ENCODE measurements around the gene EXOC4. TPM values are rescaled to one million over a fixed set of nuclear protein-coding genes. Genes with fewer than 3 reads are reported as not detected.

EXOC4 gene
- total and polyA plus RNA-seq, 2 of the 8 experiments (the other 6 are each of a cell fraction or from before 2014, with no cell fraction given): 27.0 to 67.3 TPM

GRCh38 chr7:134024739-134025138 is 771.9 kb downstream of the EXOC4 start (continued):
- no peak for TF ChIP-seq CHD7 (IDR thresholded peaks at IDR 0.05; ENCODE audit: insufficient replicate concordance, low read length)
- no peak for TF ChIP-seq KDM4A (IDR thresholded peaks at IDR 0.05; ENCODE audit: low read depth, low read length, severe bottlenecking)
- TF ChIP-seq JUND (IDR thresholded peaks at IDR 0.05; ENCODE audit: low read length): no peak
- no peak for TF ChIP-seq ATF2 (IDR thresholded peaks at IDR 0.05; ENCODE audit: low read length)
- TF ChIP-seq RNF2 (IDR thresholded peaks at IDR 0.05; ENCODE audit: borderline replicate concordance, low read depth, low read length, missing control alignments, poor library complexity, severe bottlenecking): no peak
- no peak for TF ChIP-seq CREB1 (IDR thresholded peaks at IDR 0.05)
